Neural crest cell (in vitro differentiated cells): Measurements from ENCODE around the gene GRIK3. TPM values are rescaled to one million over a fixed set of nuclear protein-coding genes. Genes with fewer than 3 reads are reported as not detected.

ENCODE experiments used
- DNase-seq: peaks from one replicate; pipeline ENCODE4 v3.0.0; 2021; ENCODE audit warnings: low read depth, mixed read lengths, low spot score
- H3K27ac Mint-ChIP-seq: one replicate; pipeline ENCODE4 v1.8.0; 2021; ENCODE audit warnings: mild to moderate bottlenecking, mixed read lengths; ENCODE audit not compliant: unreplicated experiment
- H3K27me3 Mint-ChIP-seq: 2 replicates; pipeline ENCODE4 v1.8.0; 2021; ENCODE audit warnings: low read depth, mild to moderate bottlenecking, mixed read lengths
- H3K36me3 Mint-ChIP-seq: 2 replicates; pipeline ENCODE4 v1.8.0; 2021; ENCODE audit warnings: low read depth, mild to moderate bottlenecking, mixed read lengths
- H3K4me1 Mint-ChIP-seq: 2 replicates; pipeline ENCODE4 v1.8.0; 2021; ENCODE audit warnings: mixed read lengths
- H3K4me3 Mint-ChIP-seq: one replicate; pipeline ENCODE4 v1.8.0; 2021; ENCODE audit warnings: mild to moderate bottlenecking, mixed read lengths
- H3K9me3 Mint-ChIP-seq: 2 replicates; pipeline ENCODE4 v1.8.0; 2021; ENCODE audit warnings: mixed read lengths
- CTCF ChIP-seq: fragments of 200-600 bp; sonication (generic); conservative IDR thresholded peaks from 2 replicates; pipeline ENCODE4 v1.5.0; 2021; ENCODE audit warnings: antibody characterized with exemption, mild to moderate bottlenecking
- total RNA-seq: library from RNA; stranded (reverse); gene quantifications from 2 replicates; pipeline ENCODE4 v1.2.1, GENCODE V29; 2021

Gene GRIK3
- total RNA-seq, 1 donor from 2014 or later: 2.4 TPM

DNA sequence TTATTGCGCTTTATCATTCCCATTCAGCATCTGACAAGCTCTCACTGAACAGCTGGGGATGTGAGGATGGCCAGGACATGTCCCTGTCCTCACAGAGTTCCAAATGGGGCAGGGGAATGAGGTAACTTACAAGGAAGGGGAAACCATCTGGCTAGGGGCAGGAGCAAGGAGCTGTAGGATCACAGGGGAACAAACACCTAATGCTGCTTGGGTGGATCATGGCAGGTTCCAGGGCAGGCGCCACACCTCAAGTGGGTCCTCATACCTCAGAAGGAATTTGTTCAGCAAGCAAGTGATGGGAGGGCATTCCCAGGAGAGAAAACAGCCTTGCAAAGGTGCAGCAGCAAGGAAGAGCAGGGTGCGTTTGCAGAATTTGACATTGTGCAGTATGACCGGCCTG is 35.1 kb upstream of the GRIK3 start:
- Mint-ChIP-seq H3K27me3 (peaks cover 19% of the 10 kb centered on the region), H3K9me3 (no peaks in the 10 kb centered on the region), H3K4me3 (no peak overlapping the region), H3K27ac (no peak overlapping the region), H3K36me3 (no peaks in the 10 kb centered on the region), H3K4me1 (peaks cover 12% of the 10 kb centered on the region)
- DNase-seq: no peak
- no peak for TF ChIP-seq CTCF

GRCh38 chr1:37068897-37069296 is 34.6 kb upstream of the GRIK3 start:
- peaks cover 23% of the 10 kb centered on the region for H3K27me3 Mint-ChIP-seq
- H3K4me1 Mint-ChIP-seq: peaks cover 12% of the 10 kb centered on the region
- no peak for DNase-seq
- no peaks in the 10 kb centered on the region for H3K36me3 Mint-ChIP-seq
- no peak for TF ChIP-seq CTCF
- no peaks in the 10 kb centered on the region for H3K9me3 Mint-ChIP-seq
- H3K4me3 Mint-ChIP-seq: no peak overlapping the region
- no peak overlapping the region for H3K27ac Mint-ChIP-seq

DNA sequence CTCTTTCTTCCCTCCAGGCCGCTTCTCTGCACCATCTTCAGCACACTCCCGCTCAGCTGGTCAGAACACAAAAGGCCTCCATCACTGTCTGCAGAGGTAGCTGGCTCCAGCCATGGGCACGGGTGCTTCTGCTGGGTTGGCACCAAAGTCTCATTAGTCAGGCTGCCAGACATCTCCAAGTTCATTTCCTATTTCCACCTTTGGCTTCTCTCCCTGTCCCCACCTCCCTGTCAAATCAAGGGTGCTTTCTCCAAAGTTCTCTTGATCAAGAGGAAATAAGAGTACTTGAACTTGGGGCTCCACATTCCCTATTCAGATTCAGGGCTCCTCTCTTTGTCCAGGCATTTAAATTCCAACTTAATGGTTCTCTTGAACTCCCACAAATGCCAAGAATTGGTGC is 33.9 kb upstream of the GRIK3 start:
- Mint-ChIP-seq H3K4me1 (peaks cover 12% of the 10 kb centered on the region), H3K27ac (no peak overlapping the region), H3K27me3 (peaks cover 26% of the 10 kb centered on the region), H3K9me3 (no peaks in the 10 kb centered on the region), H3K36me3 (no peaks in the 10 kb centered on the region), H3K4me3 (no peak overlapping the region)
- DNase-seq: no peak
- TF ChIP-seq CTCF: no peak

DNA sequence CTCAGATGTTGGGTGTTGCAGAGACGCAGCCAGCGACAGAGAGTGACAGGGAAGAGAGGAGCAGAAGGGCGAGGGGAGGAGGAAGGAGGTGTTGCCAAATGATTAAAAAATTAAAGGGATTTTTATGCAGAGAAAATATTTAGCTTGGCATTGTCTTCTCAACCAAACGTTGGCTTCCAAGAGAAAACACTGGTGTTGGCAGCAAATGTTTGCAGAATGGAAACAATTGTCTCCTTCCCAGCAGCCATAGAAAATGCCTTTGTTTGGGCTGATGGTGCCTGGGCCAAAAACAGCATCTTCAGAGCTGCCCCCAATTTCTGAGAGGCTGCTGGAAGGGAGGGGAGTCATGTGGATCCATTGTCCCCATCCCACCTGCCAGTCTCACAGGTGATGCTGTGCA is 29.7 kb upstream of the GRIK3 start:
- Mint-ChIP-seq H3K4me3 (no peak overlapping the region), H3K4me1 (peaks cover 12% of the 10 kb centered on the region), H3K27ac (no peak overlapping the region), H3K36me3 (no peaks in the 10 kb centered on the region), H3K27me3 (peaks cover 26% of the 10 kb centered on the region), H3K9me3 (no peaks in the 10 kb centered on the region)
- no peak for DNase-seq
- no peak for TF ChIP-seq CTCF

- no peak for TF ChIP-seq CTCF
- H3K4me3 Mint-ChIP-seq: no peak overlapping the region
- H3K4me1 Mint-ChIP-seq: peaks cover 30% of the 10 kb centered on the region
- DNase-seq: no peak
- peaks cover 6% of the 10 kb centered on the region for H3K27me3 Mint-ChIP-seq
- H3K9me3 Mint-ChIP-seq: no peaks in the 10 kb centered on the region
- H3K36me3 Mint-ChIP-seq: no peaks in the 10 kb centered on the region
- H3K27ac Mint-ChIP-seq: no peak overlapping the region
Observed at GRCh38 chr1:37059346-37059745, 25.0 kb upstream of the GRIK3 start.

- TF ChIP-seq CTCF: no peak
- Mint-ChIP-seq H3K4me1 (peaks cover 32% of the 10 kb centered on the region), H3K27me3 (no peaks in the 10 kb centered on the region), H3K4me3 (no peak overlapping the region), H3K36me3 (no peaks in the 10 kb centered on the region), H3K27ac (no peak overlapping the region), H3K9me3 (no peaks in the 10 kb centered on the region)
- no peak for DNase-seq
Observed at GRCh38 chr1:37058424-37058988, 24.2 kb upstream of the GRIK3 start.
